SK-N-SH (cell line): ENCODE data around the gene ECE1. TPM values are rescaled to one million over a fixed set of nuclear protein-coding genes. Genes with fewer than 3 reads are reported as not detected.

ENCODE experiments used
- CTCF ChIA-PET: fragments of 300-600, 350-600 bp; formaldehyde crosslinking; extraction: SDS; loops from one replicate; lab custom pipeline; 2021; lab: Yijun Ruan, JAX
- POLR2A ChIA-PET: fragments of 350-600 bp; sonication (Branson Sonifier 250); formaldehyde crosslinking; extraction: SDS; loops from one replicate; lab custom pipeline; 2020; ENCODE audit warnings: antibody characterized with exemption, inconsistent platforms; lab: Yijun Ruan, JAX
- DNase-seq: peaks from one replicate; pipeline ENCODE4 v3.0.0; 2012
- H2AFZ ChIP-seq: fragments of 200-600 bp; sonication (generic); 2 replicates; pipeline ENCODE4 v1.8.1; 2016; ENCODE audit warnings: antibody characterized with exemption, mild to moderate bottlenecking, low read depth
- H3F3A ChIP-seq: fragments of 200-600 bp; sonication (generic); replicated peaks from 2 replicates; pipeline ENCODE3; 2016; ENCODE audit warnings: antibody characterized with exemption, mild to moderate bottlenecking; ENCODE audit not compliant: insufficient read depth
- H3K27ac ChIP-seq, 2 experiments: fragments of 200-500 bp in 1 of 2; fragments of 200-600 bp in 1 of 2; sonication (Bioruptor generic) in 1 of 2; sonication (generic), shearing (Covaris generic) in 1 of 2; 2 replicates each; pipeline versions ENCODE4 v1.5.1 to v1.6.1; 2014 to 2016; ENCODE audit warnings: low read depth in 2 of 2, inconsistent platforms in 1 of 2, low read length in 1 of 2, mild to moderate bottlenecking in 1 of 2, mixed read lengths in 1 of 2
- H3K27me3 ChIP-seq: fragments of 200-600 bp; sonication (generic), shearing (Covaris generic); 2 replicates; pipeline ENCODE4 v1.6.1; 2016; ENCODE audit warnings: mixed run types; ENCODE audit not compliant: insufficient read depth
- H3K36me3 ChIP-seq, 2 experiments: fragments of 200-500 bp in 1 of 2; fragments of 200-600 bp in 1 of 2; sonication (Bioruptor generic) in 1 of 2; sonication (generic) in 1 of 2; replicated peaks in 1 of 2; 2 replicates each; pipeline versions ENCODE3 to v1.5.1; 2014 to 2016; ENCODE audit warnings: low read length in 1 of 2, mild to moderate bottlenecking in 1 of 2; ENCODE audit not compliant: insufficient read depth in 2 of 2, control insufficient read depth in 1 of 2
- H3K4me1 ChIP-seq, 2 experiments: fragments of 200-500 bp in 1 of 2; fragments of 200-600 bp in 1 of 2; sonication (Bioruptor generic) in 1 of 2; sonication (generic), shearing (Covaris generic) in 1 of 2; 2 replicates each; pipeline versions ENCODE4 v1.5.1 to v1.6.1; 2014 to 2016; ENCODE audit warnings: low read depth in 1 of 2, low read length in 1 of 2, mixed run types in 1 of 2; ENCODE audit not compliant: insufficient read depth in 2 of 2, control insufficient read depth in 1 of 2
- H3K4me2 ChIP-seq: fragments of 200-600 bp; sonication (generic), shearing (Covaris generic); 2 replicates; pipeline ENCODE4 v1.6.1; 2017; ENCODE audit warnings: mixed run types
- H3K4me3 ChIP-seq, 2 experiments: fragments of 200-500 bp in 1 of 2; fragments of 200-600 bp in 1 of 2; sonication (Bioruptor generic) in 1 of 2; sonication (generic), shearing (Covaris generic) in 1 of 2; 2 replicates each; pipeline versions ENCODE4 v1.5.1 to v1.8.1; 2014 to 2016; ENCODE audit warnings: low read depth in 2 of 2, inconsistent platforms in 1 of 2, low read length in 1 of 2, mild to moderate bottlenecking in 1 of 2, mixed read lengths in 1 of 2, moderate library complexity in 1 of 2
- H3K79me2 ChIP-seq: fragments of 200-600 bp; sonication (generic); 2 replicates; pipeline ENCODE4 v1.8.1; 2017; ENCODE audit warnings: mild to moderate bottlenecking; ENCODE audit not compliant: insufficient read depth
- H3K9ac ChIP-seq: fragments of 200-600 bp; sonication (generic); 2 replicates; pipeline ENCODE4 v1.6.1; 2017; ENCODE audit warnings: mixed run types
- H3K9me2 ChIP-seq: fragments of 200-600 bp; sonication (generic); 2 replicates; pipeline ENCODE4 v1.6.1; 2017; ENCODE audit warnings: mixed run types
- H3K9me3 ChIP-seq: fragments of 200-600 bp; sonication (generic); 2 replicates; pipeline ENCODE4 v1.6.1; 2017; ENCODE audit warnings: mixed run types, mild to moderate bottlenecking, moderate library complexity
- H4K20me1 ChIP-seq: fragments of 200-600 bp; sonication (generic); 2 replicates; pipeline ENCODE4 v1.6.1; 2017; ENCODE audit warnings: mild to moderate bottlenecking, mixed run types; ENCODE audit not compliant: insufficient read depth
- ELF1 ChIP-seq: IDR thresholded peaks from 2 replicates; pipeline ENCODE4 v1.4.0; 2012
- EZH2phosphoT487 ChIP-seq: fragments of 200-600 bp; sonication (generic); IDR thresholded peaks from 2 replicates; pipeline ENCODE4 v1.6.1; 2017; ENCODE audit warnings: low read depth, mixed run types, mild to moderate bottlenecking, antibody characterized with exemption, moderate library complexity, borderline replicate concordance
- FOXJ3 ChIP-seq: sonication (generic); formaldehyde crosslinking; IDR thresholded peaks from 2 replicates; pipeline ENCODE4 v1.5.1; 2020; ENCODE audit warnings: mild to moderate bottlenecking, missing genetic modification reagents
- MEF2A ChIP-seq: IDR thresholded peaks from 2 replicates; pipeline ENCODE4 v1.4.0; 2012; ENCODE audit warnings: low read depth, borderline replicate concordance
- NRF1 ChIP-seq: IDR thresholded peaks from 2 replicates; pipeline ENCODE4 v1.6.1; 2012; ENCODE audit warnings: low read depth, mild to moderate bottlenecking, low read length
- POLR2AphosphoS5 ChIP-seq: IDR thresholded peaks from 2 replicates; pipeline ENCODE4 v1.6.1; 2012; ENCODE audit warnings: low read depth, low read length
- RFX5 ChIP-seq: IDR thresholded peaks from 2 replicates; pipeline ENCODE4 v1.6.1; 2012; ENCODE audit warnings: mild to moderate bottlenecking, improper control_type of control experiment, low read length
- RXRA ChIP-seq: IDR thresholded peaks from 2 replicates; pipeline ENCODE4 v1.4.0; 2012; ENCODE audit warnings: low read depth, mild to moderate bottlenecking, borderline replicate concordance
- SMC3 ChIP-seq: IDR thresholded peaks from 2 replicates; pipeline ENCODE4 v1.6.1; 2012; ENCODE audit warnings: low read depth, low read length, improper control_type of control experiment
- TEAD4 ChIP-seq: IDR thresholded peaks from 2 replicates; pipeline ENCODE4 v1.4.0; 2012; ENCODE audit warnings: mild to moderate bottlenecking, borderline replicate concordance; ENCODE audit not compliant: insufficient read depth
- WGBS: methylation state at CpG from one replicate; pipeline ENCODE4 v1.1.6; 2017; ENCODE audit warnings: low lambda C conversion rate; 5-methylcytosine and 5-hydroxymethylcytosine counted together
- polyA plus RNA-seq, 3 experiments: library from polyadenylated mRNA; depleted of rRNA; stranded (reverse); fragments of >200 nt; gene quantifications; 2 replicates each; pipeline ENCODE4 v1.2.3, GENCODE V29; 2012
- TF ChIP-seq, protein P1 (sequence below): IDR thresholded peaks from 2 replicates; pipeline ENCODE4 v1.6.1; 2012; ENCODE audit warnings: mild to moderate bottlenecking, low read depth, low read length, moderate library complexity
- TF ChIP-seq, protein P2 (sequence below): fragments of 200-600 bp; sonication (generic); IDR thresholded peaks from 2 replicates; pipeline ENCODE4 v1.6.1; 2017; ENCODE audit warnings: antibody characterized with exemption, mild to moderate bottlenecking, moderate library complexity

The ECE1 gene
- polyA plus RNA-seq, 1 of the 3 experiments (the other 2 are of a cell fraction) = 96.6 TPM

DNA sequence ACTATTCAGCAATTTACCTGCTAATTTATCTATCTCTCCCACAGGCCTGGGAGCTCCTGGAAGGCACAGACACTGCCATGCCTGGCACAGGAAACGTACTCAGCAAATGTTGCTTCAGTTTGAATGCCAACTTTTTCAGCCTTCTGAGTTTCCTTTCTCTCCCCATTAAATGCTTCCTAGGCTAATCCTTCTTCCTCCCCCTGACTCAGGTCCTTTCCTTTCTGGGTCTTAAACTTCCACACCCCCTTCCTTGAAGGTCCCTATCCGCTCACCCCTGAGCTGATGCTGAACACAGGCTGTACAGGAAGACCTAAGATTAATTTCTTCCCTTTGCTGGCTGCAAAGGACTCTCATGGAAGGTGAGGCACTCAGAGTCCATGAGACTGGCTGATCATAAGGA, 40.3 kb upstream of the ECE1 start:
- WGBS = 100% methylated on average over 2 of the region's 2 CpGs
- Histone ChIP-seq H3K27me3 (no peaks in the 10 kb centered on the region), H3K4me3 (no peak overlapping the region), H3K9me3 (no peaks in the 10 kb centered on the region), H3K9ac (no peak overlapping the region), H2AFZ (no peak overlapping the region), H3K4me1 (peaks cover 23 to 54% of the 10 kb centered on the region in 2 experiments; a peak in 3 of 4 replicates), H3K27ac (no peak overlapping the region; a peak in 1 of 4 replicates), H3K36me3 (no peaks in the 10 kb centered on the region), H3K9me2 (no peaks in the 10 kb centered on the region), H3K4me2 (no peak overlapping the region), H4K20me1 (no peaks in the 10 kb centered on the region), H3F3A (peaks cover 13% of the 10 kb centered on the region), H3K79me2 (peaks cover 33% of the 10 kb centered on the region)
- CTCF ChIA-PET = interaction anchor here (0.8 to 1.0 kb wide), 3 partner anchors 9 to 38 kb away, joined by 3 to 4 read pairs (median 3); no protein-coding TSS in a partner anchor
- no peak for DNase-seq
- TF ChIP-seq FOXJ3 (CRISPR knock-in tag) (no peak), NRF1 (no peak), EZH2phosphoT487 (no peak), POLR2AphosphoS5 (no peak), RXRA (no peak), MEF2A (no peak), ELF1 (no peak), TEAD4 (no peak), SMC3 (no peak), RFX5 (no peak)
- TF ChIP-seq, protein P1, sequence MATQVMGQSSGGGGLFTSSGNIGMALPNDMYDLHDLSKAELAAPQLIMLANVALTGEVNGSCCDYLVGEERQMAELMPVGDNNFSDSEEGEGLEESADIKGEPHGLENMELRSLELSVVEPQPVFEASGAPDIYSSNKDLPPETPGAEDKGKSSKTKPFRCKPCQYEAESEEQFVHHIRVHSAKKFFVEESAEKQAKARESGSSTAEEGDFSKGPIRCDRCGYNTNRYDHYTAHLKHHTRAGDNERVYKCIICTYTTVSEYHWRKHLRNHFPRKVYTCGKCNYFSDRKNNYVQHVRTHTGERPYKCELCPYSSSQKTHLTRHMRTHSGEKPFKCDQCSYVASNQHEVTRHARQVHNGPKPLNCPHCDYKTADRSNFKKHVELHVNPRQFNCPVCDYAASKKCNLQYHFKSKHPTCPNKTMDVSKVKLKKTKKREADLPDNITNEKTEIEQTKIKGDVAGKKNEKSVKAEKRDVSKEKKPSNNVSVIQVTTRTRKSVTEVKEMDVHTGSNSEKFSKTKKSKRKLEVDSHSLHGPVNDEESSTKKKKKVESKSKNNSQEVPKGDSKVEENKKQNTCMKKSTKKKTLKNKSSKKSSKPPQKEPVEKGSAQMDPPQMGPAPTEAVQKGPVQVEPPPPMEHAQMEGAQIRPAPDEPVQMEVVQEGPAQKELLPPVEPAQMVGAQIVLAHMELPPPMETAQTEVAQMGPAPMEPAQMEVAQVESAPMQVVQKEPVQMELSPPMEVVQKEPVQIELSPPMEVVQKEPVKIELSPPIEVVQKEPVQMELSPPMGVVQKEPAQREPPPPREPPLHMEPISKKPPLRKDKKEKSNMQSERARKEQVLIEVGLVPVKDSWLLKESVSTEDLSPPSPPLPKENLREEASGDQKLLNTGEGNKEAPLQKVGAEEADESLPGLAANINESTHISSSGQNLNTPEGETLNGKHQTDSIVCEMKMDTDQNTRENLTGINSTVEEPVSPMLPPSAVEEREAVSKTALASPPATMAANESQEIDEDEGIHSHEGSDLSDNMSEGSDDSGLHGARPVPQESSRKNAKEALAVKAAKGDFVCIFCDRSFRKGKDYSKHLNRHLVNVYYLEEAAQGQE = no peak
- TF ChIP-seq, protein P2, sequence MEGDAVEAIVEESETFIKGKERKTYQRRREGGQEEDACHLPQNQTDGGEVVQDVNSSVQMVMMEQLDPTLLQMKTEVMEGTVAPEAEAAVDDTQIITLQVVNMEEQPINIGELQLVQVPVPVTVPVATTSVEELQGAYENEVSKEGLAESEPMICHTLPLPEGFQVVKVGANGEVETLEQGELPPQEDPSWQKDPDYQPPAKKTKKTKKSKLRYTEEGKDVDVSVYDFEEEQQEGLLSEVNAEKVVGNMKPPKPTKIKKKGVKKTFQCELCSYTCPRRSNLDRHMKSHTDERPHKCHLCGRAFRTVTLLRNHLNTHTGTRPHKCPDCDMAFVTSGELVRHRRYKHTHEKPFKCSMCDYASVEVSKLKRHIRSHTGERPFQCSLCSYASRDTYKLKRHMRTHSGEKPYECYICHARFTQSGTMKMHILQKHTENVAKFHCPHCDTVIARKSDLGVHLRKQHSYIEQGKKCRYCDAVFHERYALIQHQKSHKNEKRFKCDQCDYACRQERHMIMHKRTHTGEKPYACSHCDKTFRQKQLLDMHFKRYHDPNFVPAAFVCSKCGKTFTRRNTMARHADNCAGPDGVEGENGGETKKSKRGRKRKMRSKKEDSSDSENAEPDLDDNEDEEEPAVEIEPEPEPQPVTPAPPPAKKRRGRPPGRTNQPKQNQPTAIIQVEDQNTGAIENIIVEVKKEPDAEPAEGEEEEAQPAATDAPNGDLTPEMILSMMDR = no peak
- POLR2A ChIA-PET = no interaction called here
